ENCODE data around the gene RILPL2.
A peak's percentile ranks its signal among the peaks of the same experiment; 100 is the strongest.
"Not testable (repeated sequence)": the region's sequence is repeated elsewhere in the genome, so short reads cannot be mapped to it uniquely, and the experiment has no call there.

Gene RILPL2

DNA sequence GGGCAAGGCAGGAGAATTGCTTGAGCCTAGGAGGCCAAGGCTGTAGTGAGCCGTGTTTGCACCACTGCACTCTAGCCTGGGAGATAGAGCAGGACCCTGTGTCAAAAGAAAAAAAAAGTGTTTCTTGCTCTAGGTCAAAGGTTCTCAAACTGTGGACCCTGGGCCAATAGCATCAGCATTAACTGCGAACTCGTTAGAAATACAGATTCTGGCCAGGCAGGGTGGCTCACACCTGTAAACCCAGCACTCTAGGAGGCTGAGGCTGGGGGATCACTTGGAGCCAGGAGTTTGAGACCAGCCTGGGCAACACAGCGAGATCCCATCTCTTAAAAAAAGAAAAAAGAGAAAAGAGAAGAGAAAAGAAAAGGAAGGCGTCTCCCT is 858 bp downstream of the RILPL2 start:
- Histone ChIP-seq H3K27ac (peak overlapping the region; percentile 84 to 97), H3K4me3 (peak overlapping the region; percentile 97)
- no peak for DNase-seq (ENCODE audit: low spot score)
- TF ChIP-seq, protein P1, sequence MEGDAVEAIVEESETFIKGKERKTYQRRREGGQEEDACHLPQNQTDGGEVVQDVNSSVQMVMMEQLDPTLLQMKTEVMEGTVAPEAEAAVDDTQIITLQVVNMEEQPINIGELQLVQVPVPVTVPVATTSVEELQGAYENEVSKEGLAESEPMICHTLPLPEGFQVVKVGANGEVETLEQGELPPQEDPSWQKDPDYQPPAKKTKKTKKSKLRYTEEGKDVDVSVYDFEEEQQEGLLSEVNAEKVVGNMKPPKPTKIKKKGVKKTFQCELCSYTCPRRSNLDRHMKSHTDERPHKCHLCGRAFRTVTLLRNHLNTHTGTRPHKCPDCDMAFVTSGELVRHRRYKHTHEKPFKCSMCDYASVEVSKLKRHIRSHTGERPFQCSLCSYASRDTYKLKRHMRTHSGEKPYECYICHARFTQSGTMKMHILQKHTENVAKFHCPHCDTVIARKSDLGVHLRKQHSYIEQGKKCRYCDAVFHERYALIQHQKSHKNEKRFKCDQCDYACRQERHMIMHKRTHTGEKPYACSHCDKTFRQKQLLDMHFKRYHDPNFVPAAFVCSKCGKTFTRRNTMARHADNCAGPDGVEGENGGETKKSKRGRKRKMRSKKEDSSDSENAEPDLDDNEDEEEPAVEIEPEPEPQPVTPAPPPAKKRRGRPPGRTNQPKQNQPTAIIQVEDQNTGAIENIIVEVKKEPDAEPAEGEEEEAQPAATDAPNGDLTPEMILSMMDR (IDR thresholded peaks at IDR 0.05) = no peak

GRCh38 chr12:123433615-123434014 is 2.9 kb downstream of the RILPL2 start:
- Histone ChIP-seq H3K4me3 (peak overlapping the region; percentile 97), H3K27ac (peak overlapping the region; percentile 29 to 70)
- TF ChIP-seq, protein P1 (IDR thresholded peaks at IDR 0.05) = no peak
- no peak for DNase-seq (ENCODE audit: low spot score)

- Histone ChIP-seq H3K27ac (peak overlapping the region; percentile 29 to 67), H3K4me3 (peak overlapping the region; percentile 61)
- not testable (repeated sequence) for DNase-seq (ENCODE audit: low spot score)
Measured at GRCh38 chr12:123431951-123432817, 4.3 kb downstream of the RILPL2 start.

- H3K4me3 ChIP-seq; H3K27ac ChIP-seq; DNase-seq (ENCODE audit: low spot score): not testable (repeated sequence)
Measured at GRCh38 chr12:123429101-123429500, 7.4 kb downstream of the RILPL2 start.

DNA sequence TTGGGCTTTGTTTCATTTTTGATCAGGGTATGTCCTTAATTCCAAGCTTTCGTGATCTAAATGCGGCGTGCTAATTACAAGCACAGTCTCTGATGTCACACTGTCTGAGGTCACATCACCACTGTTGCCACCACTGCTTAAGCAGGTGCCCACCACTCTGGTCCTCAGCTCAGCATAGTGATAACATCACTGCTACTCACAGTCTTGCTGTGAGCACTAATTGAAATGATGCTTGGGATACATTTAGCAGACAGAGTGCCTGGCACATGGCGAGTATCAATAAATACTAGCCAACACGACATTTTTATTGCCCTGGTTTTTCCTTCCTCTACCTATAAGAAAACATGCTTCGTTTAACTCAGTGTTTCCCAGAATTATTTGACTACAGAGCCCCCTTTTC is 7.9 kb downstream of the RILPL2 start:
- Histone ChIP-seq H3K4me3 (no peak overlapping the region), H3K27ac (no peak overlapping the region)
- TF ChIP-seq, protein P1 (IDR thresholded peaks at IDR 0.05) = no peak
- DNase-seq (ENCODE audit: low spot score) = no peak

- DNase-seq (ENCODE audit: low spot score) = no peak
- no peak overlapping the region for H3K4me3 ChIP-seq
- no peak overlapping the region for H3K27ac ChIP-seq
- TF ChIP-seq, protein P1 (IDR thresholded peaks at IDR 0.05) = no peak
Measured at GRCh38 chr12:123427036-123427769, 9.3 kb downstream of the RILPL2 start.

DNA sequence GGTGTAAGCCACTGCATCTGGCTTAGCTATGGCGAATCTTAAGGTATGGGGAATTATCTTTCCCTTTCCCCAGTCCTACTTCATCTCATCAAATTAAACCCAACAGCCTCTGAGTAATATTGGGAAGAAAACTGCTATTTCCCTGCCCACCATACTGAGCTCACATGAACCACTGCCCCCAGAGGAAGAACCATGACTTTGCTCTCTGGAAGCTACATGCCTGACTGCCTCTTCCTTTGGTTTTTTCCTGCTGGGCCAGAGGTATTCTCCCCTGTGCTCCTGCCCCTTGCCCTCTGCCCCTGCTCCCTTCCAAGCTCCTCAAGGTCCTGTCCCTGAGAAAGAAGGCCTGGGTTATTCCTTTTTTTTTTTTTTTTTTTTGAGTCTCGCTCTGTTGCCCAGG is 15.2 kb downstream of the RILPL2 start:
- TF ChIP-seq, protein P1 (IDR thresholded peaks at IDR 0.05) = no peak
- no peak for DNase-seq (ENCODE audit: low spot score)

DNA sequence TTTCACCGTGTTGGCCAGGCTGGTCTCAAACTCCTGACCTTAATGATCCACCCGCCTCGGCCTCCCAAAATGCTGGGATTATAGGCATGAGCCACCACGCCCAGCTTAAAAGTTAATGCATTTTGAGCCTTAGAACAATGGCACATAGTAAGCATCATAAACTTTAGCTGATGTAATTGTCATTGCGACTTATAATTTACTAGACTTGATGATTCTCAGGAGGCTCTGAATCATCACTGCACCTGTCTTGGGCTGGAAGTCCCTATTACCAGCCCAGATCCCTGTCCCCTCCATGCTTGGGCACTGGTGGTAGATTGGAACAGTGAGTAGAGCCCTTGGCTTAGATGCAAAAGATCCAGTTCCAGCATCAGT is 26.5 kb downstream of the RILPL2 start:
- H3K4me3 ChIP-seq = no peak overlapping the region
- TF ChIP-seq, protein P1 (IDR thresholded peaks at IDR 0.05) = no peak
- no peak for DNase-seq (ENCODE audit: low spot score)
- no peak overlapping the region for H3K27ac ChIP-seq

More for the DNA sequence above, 15.2 kb downstream of the RILPL2 start:
- Histone ChIP-seq H3K4me3 (no peak overlapping the region), H3K27ac (no peak overlapping the region)

- not testable (repeated sequence) for H3K27ac ChIP-seq; DNase-seq (ENCODE audit: low spot score); H3K4me3 ChIP-seq
Measured at GRCh38 chr12:123409284-123410040, 27.0 kb downstream of the RILPL2 start.

- DNase-seq (ENCODE audit: low spot score); H3K27ac ChIP-seq; H3K4me3 ChIP-seq: not testable (repeated sequence)
Measured at GRCh38 chr12:123408619-123409018, 27.9 kb downstream of the RILPL2 start.

- DNase-seq (ENCODE audit: low spot score); H3K27ac ChIP-seq; H3K4me3 ChIP-seq: not testable (repeated sequence)
Measured at GRCh38 chr12:123407934-123408333, 28.6 kb downstream of the RILPL2 start.

All from coronary artery (tissue), 2 donors.